ENCODE results near the gene TRIP13. TPM values are rescaled to one million over a fixed set of nuclear protein-coding genes. Genes with fewer than 3 reads are reported as not detected.

Gene TRIP13
- total and polyA plus RNA-seq, 10 of the 15 experiments (the other 5 are each of a cell fraction or from before 2014, with no cell fraction given) = 15.1 to 64.9 (median 32.2) TPM

DNA sequence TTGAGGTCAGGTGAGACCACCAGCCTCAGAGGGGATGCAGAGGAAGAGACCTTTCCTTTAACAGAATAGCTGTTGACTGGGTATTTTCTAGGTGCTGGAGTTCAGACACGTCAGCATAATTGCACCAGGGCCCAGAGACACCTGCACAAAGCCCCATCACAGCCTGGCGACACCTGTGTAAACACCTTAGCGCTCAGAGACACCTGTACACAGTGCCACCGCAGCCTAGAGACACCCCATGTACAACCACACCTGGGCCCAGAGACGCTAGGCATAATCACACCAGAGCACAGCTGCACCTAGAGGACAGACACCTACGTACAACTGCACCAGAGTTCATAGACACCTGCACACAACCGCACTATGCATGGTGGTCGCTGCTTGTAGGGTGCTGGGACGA, 1.0 kb downstream of the TRIP13 start:
- no peak for DNase-seq (ENCODE audit: low read depth, low spot score)
- WGBS (ENCODE audit: insufficient coverage, insufficient replicate concordance, low lambda C conversion rate, missing lambda C conversion rate) = 38% methylated on average over 9 of the region's 9 CpGs
- H3K4me1 ChIP-seq (ENCODE audit: control insufficient read depth, insufficient read depth, low read length) = peaks cover 14% of the 10 kb centered on the region
- 0 out of 2 replicates have a peak, but pooled peaks have one; percentile 22 for TF ChIP-seq POLR2A (IDR thresholded peaks at IDR 0.05; ENCODE audit: low read depth, low read length)
- TF ChIP-seq STAT3 (IDR thresholded peaks at IDR 0.05; ENCODE audit: low read depth, low read length) = no peak
- no peak for TF ChIP-seq CBX3 (IDR thresholded peaks at IDR 0.05; ENCODE audit: borderline replicate concordance, low read depth)
- TF ChIP-seq GATAD2B (conservative IDR thresholded peaks at IDR 0.05; ENCODE audit: low read depth) = no peak
- peaks cover 5 to 27% of the 10 kb centered on the region in 2 experiments; a peak in 3 of 4 replicates for H3K36me3 ChIP-seq (ENCODE audit: control insufficient read depth in 2 of 2, insufficient read depth in 2 of 2, low read length in 1 of 2)
- no peak overlapping the region for H2AFZ ChIP-seq (ENCODE audit: control insufficient read depth, low read depth, low read length)
- SMC1A ChIA-PET (ENCODE audit: uncharacterized antibody, unreplicated experiment) = interaction anchor here (1.2 to 2.2 kb wide), 2 partner anchors 9 to 46 kb away, joined by 3 to 8 read pairs; no protein-coding TSS in a partner anchor
- FAIRE-seq = no peak
- H3K79me2 ChIP-seq (ENCODE audit: control insufficient read depth, insufficient read depth, low read length) = peaks cover 45% of the 10 kb centered on the region
- H3K4me2 ChIP-seq (ENCODE audit: control insufficient read depth, insufficient read depth) = peak overlapping the region; percentile 85
- no peaks in the 10 kb centered on the region for H3K9me3 ChIP-seq (replicated peaks; ENCODE audit: control insufficient read depth, insufficient read depth, low read length)
- intact Hi-C loops (cut with micrococcal nuclease; ENCODE audit: unreplicated experiment) (loop anchor here (5.0 kb wide), 1 partner anchor 576 kb away; no protein-coding TSS in a partner anchor), in situ Hi-C loops (cut with MboI) (no loop called here)
- 0 out of 3 replicates have a peak, but pooled peaks have one; percentile 2 for ATAC-seq
- peak overlapping the region; percentile 98 for H3K9ac ChIP-seq (ENCODE audit: control insufficient read depth, insufficient read depth, low read length)
- H4K20me1 ChIP-seq (ENCODE audit: control insufficient read depth, insufficient read depth) = no peaks in the 10 kb centered on the region
- POLR2A ChIA-PET = interaction anchor here (0.6 kb wide), 2 partner anchors 477 to 638 kb away, joined by 3 to 5 read pairs; no protein-coding TSS in a partner anchor
- BruUV-seq (replicated peaks) = no TSS peak
- RAD21 ChIA-PET (ENCODE audit: unreplicated experiment) = interaction anchor here (1.6 to 2.9 kb wide), 2 partner anchors 9 to 447 kb away, joined by 4 to 12 read pairs; no protein-coding TSS in a partner anchor
- 0 out of 2 replicates have a peak overlapping the region, but pooled peaks have one; percentile 88 for H3K27ac ChIP-seq (ENCODE audit: control insufficient read depth, insufficient read depth)
- H3K27me3 ChIP-seq (replicated peaks in 1 of 2; ENCODE audit: control insufficient read depth in 2 of 2, insufficient read depth in 2 of 2, low read length in 1 of 2) = no peaks in the 10 kb centered on the region
- CTCF ChIA-PET = interaction anchor here (0.8 to 1.6 kb wide), 2 partner anchors 10 to 463 kb away, joined by 3 to 6 read pairs; no protein-coding TSS in a partner anchor
- peak overlapping the region; percentile 97 for H3K4me3 ChIP-seq

DNA sequence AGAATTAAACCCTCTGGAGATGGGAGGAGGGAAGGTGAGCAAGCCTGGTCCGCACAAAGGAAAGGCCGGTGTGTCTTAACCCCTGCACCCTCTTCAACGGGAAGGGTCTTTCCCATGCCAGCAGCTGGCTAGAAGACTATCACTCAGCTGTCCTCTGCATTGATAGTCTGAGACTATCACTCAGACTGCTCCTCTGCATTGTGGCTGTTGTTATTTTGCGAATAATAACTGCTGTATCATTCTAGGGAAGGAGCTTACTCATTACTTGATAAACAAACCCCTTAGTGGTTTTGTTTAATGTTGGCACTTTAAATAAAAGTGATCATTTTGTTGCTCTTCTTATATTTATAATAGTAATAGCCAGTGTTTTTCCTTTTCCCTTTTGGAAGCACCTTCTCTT, 8.1 kb downstream of the TRIP13 start:
- RAD21 ChIA-PET (ENCODE audit: unreplicated experiment) = interaction anchor here (1.3 to 3.6 kb wide), 3 partner anchors 8 to 584 kb away, joined by 3 to 12 read pairs (median 7); partner anchors contain the start of genes BRD9 and TRIP13
- Histone ChIP-seq H4K20me1 (ENCODE audit: control insufficient read depth, insufficient read depth) (no peaks in the 10 kb centered on the region), H3K9ac (ENCODE audit: control insufficient read depth, insufficient read depth, low read length) (no peak overlapping the region), H3K27ac (ENCODE audit: control insufficient read depth, insufficient read depth) (no peak overlapping the region), H3K36me3 (ENCODE audit: control insufficient read depth in 2 of 2, insufficient read depth in 2 of 2, low read length in 1 of 2) (peaks cover 5 to 12% of the 10 kb centered on the region in 2 experiments; a peak in 3 of 4 replicates), H3K4me2 (ENCODE audit: control insufficient read depth, insufficient read depth) (no peak overlapping the region), H3K4me3 (no peak overlapping the region), H3K4me1 (ENCODE audit: control insufficient read depth, insufficient read depth, low read length) (no peaks in the 10 kb centered on the region), H3K79me2 (ENCODE audit: control insufficient read depth, insufficient read depth, low read length) (no peaks in the 10 kb centered on the region), H3K27me3 (replicated peaks in 1 of 2; ENCODE audit: control insufficient read depth in 2 of 2, insufficient read depth in 2 of 2, low read length in 1 of 2) (no peaks in the 10 kb centered on the region), H3K9me3 (replicated peaks; ENCODE audit: control insufficient read depth, insufficient read depth, low read length) (no peaks in the 10 kb centered on the region), H2AFZ (ENCODE audit: control insufficient read depth, low read depth, low read length) (no peak overlapping the region)
- TF ChIP-seq, protein P1, sequence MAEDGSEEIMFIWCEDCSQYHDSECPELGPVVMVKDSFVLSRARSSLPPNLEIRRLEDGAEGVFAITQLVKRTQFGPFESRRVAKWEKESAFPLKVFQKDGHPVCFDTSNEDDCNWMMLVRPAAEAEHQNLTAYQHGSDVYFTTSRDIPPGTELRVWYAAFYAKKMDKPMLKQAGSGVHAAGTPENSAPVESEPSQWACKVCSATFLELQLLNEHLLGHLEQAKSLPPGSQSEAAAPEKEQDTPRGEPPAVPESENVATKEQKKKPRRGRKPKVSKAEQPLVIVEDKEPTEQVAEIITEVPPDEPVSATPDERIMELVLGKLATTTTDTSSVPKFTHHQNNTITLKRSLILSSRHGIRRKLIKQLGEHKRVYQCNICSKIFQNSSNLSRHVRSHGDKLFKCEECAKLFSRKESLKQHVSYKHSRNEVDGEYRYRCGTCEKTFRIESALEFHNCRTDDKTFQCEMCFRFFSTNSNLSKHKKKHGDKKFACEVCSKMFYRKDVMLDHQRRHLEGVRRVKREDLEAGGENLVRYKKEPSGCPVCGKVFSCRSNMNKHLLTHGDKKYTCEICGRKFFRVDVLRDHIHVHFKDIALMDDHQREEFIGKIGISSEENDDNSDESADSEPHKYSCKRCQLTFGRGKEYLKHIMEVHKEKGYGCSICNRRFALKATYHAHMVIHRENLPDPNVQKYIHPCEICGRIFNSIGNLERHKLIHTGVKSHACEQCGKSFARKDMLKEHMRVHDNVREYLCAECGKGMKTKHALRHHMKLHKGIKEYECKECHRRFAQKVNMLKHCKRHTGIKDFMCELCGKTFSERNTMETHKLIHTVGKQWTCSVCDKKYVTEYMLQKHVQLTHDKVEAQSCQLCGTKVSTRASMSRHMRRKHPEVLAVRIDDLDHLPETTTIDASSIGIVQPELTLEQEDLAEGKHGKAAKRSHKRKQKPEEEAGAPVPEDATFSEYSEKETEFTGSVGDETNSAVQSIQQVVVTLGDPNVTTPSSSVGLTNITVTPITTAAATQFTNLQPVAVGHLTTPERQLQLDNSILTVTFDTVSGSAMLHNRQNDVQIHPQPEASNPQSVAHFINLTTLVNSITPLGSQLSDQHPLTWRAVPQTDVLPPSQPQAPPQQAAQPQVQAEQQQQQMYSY (CRISPR knock-in tag; IDR thresholded peaks at IDR 0.05) = no peak
- TF ChIP-seq, protein P2, sequence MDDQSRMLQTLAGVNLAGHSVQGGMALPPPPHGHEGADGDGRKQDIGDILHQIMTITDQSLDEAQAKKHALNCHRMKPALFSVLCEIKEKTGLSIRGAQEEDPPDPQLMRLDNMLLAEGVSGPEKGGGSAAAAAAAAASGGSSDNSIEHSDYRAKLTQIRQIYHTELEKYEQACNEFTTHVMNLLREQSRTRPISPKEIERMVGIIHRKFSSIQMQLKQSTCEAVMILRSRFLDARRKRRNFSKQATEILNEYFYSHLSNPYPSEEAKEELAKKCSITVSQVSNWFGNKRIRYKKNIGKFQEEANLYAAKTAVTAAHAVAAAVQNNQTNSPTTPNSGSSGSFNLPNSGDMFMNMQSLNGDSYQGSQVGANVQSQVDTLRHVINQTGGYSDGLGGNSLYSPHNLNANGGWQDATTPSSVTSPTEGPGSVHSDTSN (IDR thresholded peaks at IDR 0.05; ENCODE audit: insufficient replicate concordance, low read depth, low read length) = no peak
- TF ChIP-seq MEF2A (IDR thresholded peaks at IDR 0.05; ENCODE audit: insufficient read depth, low read depth, low read length) (no peak), NFIC (IDR thresholded peaks at IDR 0.05; ENCODE audit: low read depth, low read length) (no peak), EED (IDR thresholded peaks at IDR 0.05; ENCODE audit: low read depth) (no peak), NR2F1 (conservative IDR thresholded peaks at IDR 0.05) (no peak), GATAD2B (conservative IDR thresholded peaks at IDR 0.05; ENCODE audit: low read depth) (no peak), CREM (IDR thresholded peaks at IDR 0.05; ENCODE audit: low read depth) (no peak)
- CTCF ChIA-PET = interaction anchor here (1.0 to 4.5 kb wide), 5 partner anchors 9 to 584 kb away, joined by 4 to 24 read pairs (median 5); partner anchors contain the start of genes BRD9 and TRIP13
- ATAC-seq = no peak
- no TSS peak for BruUV-seq (replicated peaks)
- no peak for FAIRE-seq
- in situ Hi-C loops (cut with MboI) = loop anchor here (5.0 kb wide), 1 partner anchor 228 kb away; no protein-coding TSS in a partner anchor
- intact Hi-C loops (cut with micrococcal nuclease; ENCODE audit: unreplicated experiment) = no loop called here
- 96% methylated on average over 4 of the region's 4 CpGs for WGBS (ENCODE audit: insufficient coverage, insufficient replicate concordance, low lambda C conversion rate, missing lambda C conversion rate)
- POLR2A ChIA-PET = interaction anchor here (0.6 kb wide), 1 partner anchor 442 kb away, joined by 3 read pairs; no protein-coding TSS in a partner anchor
- DNase-seq (ENCODE audit: low read depth, low spot score) = no peak
- SMC1A ChIA-PET (ENCODE audit: uncharacterized antibody, unreplicated experiment) = interaction anchor here (1.3 to 1.6 kb wide), 2 partner anchors 19 to 454 kb away, joined by 3 to 4 read pairs; no protein-coding TSS in a partner anchor

Measured in GM12878 (cell line).